H9 (cell line): Measurements from ENCODE around the gene PDE7B. TPM values are rescaled to one million over a fixed set of nuclear protein-coding genes. Genes with fewer than 3 reads are reported as not detected.

Experiments
- DNase-seq: peaks from one replicate; pipeline ENCODE4 v3.0.0-alpha.2; 2017
- H2AFZ ChIP-seq: one replicate; pipeline ENCODE4 v1.6.1; 2013; ENCODE audit warnings: mild to moderate bottlenecking, low read length, control low read depth, moderate library complexity
- H2AK5ac ChIP-seq: 2 replicates; pipeline ENCODE4 v1.6.1; 2013; ENCODE audit warnings: low read length, control low read depth, mixed read lengths; ENCODE audit not compliant: insufficient read length
- H2BK120ac ChIP-seq: one replicate; pipeline ENCODE4 v1.6.1; 2013; ENCODE audit warnings: low read depth, mild to moderate bottlenecking, low read length, control low read depth, inconsistent platforms; ENCODE audit not compliant: poor library complexity, severe bottlenecking
- H2BK12ac ChIP-seq: 2 replicates; pipeline ENCODE4 v1.6.1; 2013; ENCODE audit warnings: low read length, control low read depth, mixed read lengths, low read depth; ENCODE audit not compliant: insufficient read length
- H2BK15ac ChIP-seq: 2 replicates; pipeline ENCODE4 v1.6.1; 2013; ENCODE audit warnings: low read depth, low read length, control low read depth
- H2BK20ac ChIP-seq: one replicate; pipeline ENCODE4 v1.6.1; 2013; ENCODE audit warnings: low read depth, mild to moderate bottlenecking, low read length, control low read depth, inconsistent platforms; ENCODE audit not compliant: poor library complexity, severe bottlenecking
- H2BK5ac ChIP-seq: 2 replicates; pipeline ENCODE4 v1.6.1; 2013; ENCODE audit warnings: low read length, control low read depth, mixed read lengths; ENCODE audit not compliant: insufficient read length
- H3K14ac ChIP-seq: 2 replicates; pipeline ENCODE4 v1.6.1; 2013; ENCODE audit warnings: low read length, control low read depth; ENCODE audit not compliant: insufficient read depth
- H3K18ac ChIP-seq: 2 replicates; pipeline ENCODE4 v1.6.1; 2013; ENCODE audit warnings: low read depth, mild to moderate bottlenecking, mixed read lengths, low read length, control low read depth; ENCODE audit not compliant: insufficient read length
- H3K23ac ChIP-seq: 2 replicates; pipeline ENCODE4 v1.6.1; 2013; ENCODE audit warnings: low read length, control low read depth, mixed read lengths, low read depth; ENCODE audit not compliant: insufficient read length
- H3K23me2 ChIP-seq: 2 replicates; pipeline ENCODE4 v1.6.1; 2013; ENCODE audit warnings: low read depth, mild to moderate bottlenecking, mixed read lengths, low read length, control low read depth; ENCODE audit not compliant: insufficient read length, poor library complexity, severe bottlenecking
- H3K27ac ChIP-seq: 2 replicates; pipeline ENCODE4 v1.5.1; 2013; ENCODE audit warnings: low read length, control low read depth, mixed read lengths, low read depth; ENCODE audit not compliant: insufficient read length
- H3K27me3 ChIP-seq: 2 replicates; pipeline ENCODE4 v1.6.1; 2013; ENCODE audit warnings: low read length, control low read depth, inconsistent platforms; ENCODE audit not compliant: insufficient read depth
- H3K4ac ChIP-seq: 2 replicates; pipeline ENCODE4 v1.6.1; 2013; ENCODE audit warnings: low read depth, mild to moderate bottlenecking, control low read depth, inconsistent platforms, low read length, moderate library complexity
- H3K4me1 ChIP-seq: 2 replicates; pipeline ENCODE4 v1.6.1; 2013; ENCODE audit warnings: low read length, control low read depth, inconsistent platforms; ENCODE audit not compliant: insufficient read depth
- H3K4me2 ChIP-seq: 2 replicates; pipeline ENCODE4 v1.6.1; 2013; ENCODE audit warnings: low read length, control low read depth, mixed read lengths; ENCODE audit not compliant: insufficient read length, insufficient read depth
- H3K56ac ChIP-seq: 2 replicates; pipeline ENCODE4 v1.6.1; 2013; ENCODE audit warnings: low read depth, mild to moderate bottlenecking, mixed read lengths, low read length, control low read depth; ENCODE audit not compliant: insufficient read length
- H3K79me1 ChIP-seq: 2 replicates; pipeline ENCODE4 v1.6.1; 2013; ENCODE audit warnings: low read depth, mild to moderate bottlenecking, moderate library complexity, low read length, control low read depth, inconsistent platforms; ENCODE audit not compliant: insufficient read depth, poor library complexity, severe bottlenecking
- H3K79me2 ChIP-seq: 2 replicates; pipeline ENCODE4 v1.6.1; 2013; ENCODE audit warnings: low read length, control low read depth, inconsistent platforms; ENCODE audit not compliant: insufficient read depth
- H3K9ac ChIP-seq: 2 replicates; pipeline ENCODE4 v1.6.1; 2013; ENCODE audit warnings: low read length, control low read depth, mixed read lengths; ENCODE audit not compliant: insufficient read length; ENCODE audit errors: extremely low read depth
- H3K9me3 ChIP-seq: one replicate; pipeline ENCODE4 v1.6.1; 2013; ENCODE audit warnings: low read depth, low read length, inconsistent platforms; ENCODE audit not compliant: control insufficient read depth
- H3T11ph ChIP-seq: one replicate; pipeline ENCODE4 v1.6.1; 2013; ENCODE audit warnings: mild to moderate bottlenecking, low read length, control low read depth, inconsistent platforms
- H4K20me1 ChIP-seq: one replicate; pipeline ENCODE4 v1.6.1; 2013; ENCODE audit not compliant: control insufficient read depth, insufficient read length, insufficient read depth
- H4K5ac ChIP-seq: 2 replicates; pipeline ENCODE4 v1.6.1; 2013; ENCODE audit warnings: low read depth, mild to moderate bottlenecking, mixed read lengths, low read length, control low read depth; ENCODE audit not compliant: insufficient read length
- H4K8ac ChIP-seq: replicated peaks from 2 replicates; pipeline ENCODE4 v1.6.1; 2013; ENCODE audit warnings: low read length, control low read depth, mixed read lengths, low read depth; ENCODE audit not compliant: insufficient read length
- H4K91ac ChIP-seq: 2 replicates; pipeline ENCODE4 v1.6.1; 2013; ENCODE audit warnings: low read depth, mild to moderate bottlenecking, moderate library complexity, mixed read lengths, low read length, control low read depth; ENCODE audit not compliant: insufficient read length
- H3K27ac Mint-ChIP-seq, 3 experiments: 2 replicates in 2 of 3; 3 replicates in 1 of 3; pipeline ENCODE4 v1.8.0; 2020 to 2021; ENCODE audit warnings: mixed read lengths in 3 of 3, mild to moderate bottlenecking in 1 of 3, moderate library complexity in 1 of 3
- H3K27me3 Mint-ChIP-seq: 2 replicates; pipeline ENCODE4 v1.8.0; 2021; ENCODE audit warnings: low read depth, mild to moderate bottlenecking, moderate library complexity, mixed read lengths
- H3K36me3 Mint-ChIP-seq, 3 experiments: 2 replicates in 2 of 3; 3 replicates in 1 of 3; pipeline ENCODE4 v1.8.0; 2020 to 2021; ENCODE audit warnings: low read depth in 3 of 3, mixed read lengths in 3 of 3; ENCODE audit not compliant: insufficient read depth in 1 of 3
- H3K4me1 Mint-ChIP-seq, 2 experiments: 2 replicates each; pipeline ENCODE4 v1.8.0; 2020; ENCODE audit warnings: mixed read lengths in 2 of 2
- H3K4me3 Mint-ChIP-seq, 2 experiments: 2 replicates in 1 of 2; 3 replicates in 1 of 2; pipeline ENCODE4 v1.8.0; 2020 to 2021; ENCODE audit warnings: mild to moderate bottlenecking in 2 of 2, mixed read lengths in 2 of 2, moderate library complexity in 1 of 2
- H3K9me3 Mint-ChIP-seq, 2 experiments: 2 replicates in 1 of 2; 3 replicates in 1 of 2; pipeline ENCODE4 v1.8.0; 2020; ENCODE audit warnings: mild to moderate bottlenecking in 2 of 2, mixed read lengths in 2 of 2, moderate library complexity in 1 of 2
- WGBS: extraction: QIAGEN DNeasy Blood & Tissue Kit; methylation state at CpG from one replicate; pipeline ENCODE4 v1.1.7; 2013; ENCODE audit warnings: missing lambda C conversion rate, low lambda C conversion rate, mixed read lengths; ENCODE audit not compliant: insufficient read length; ENCODE audit errors: extremely low coverage; 5-methylcytosine and 5-hydroxymethylcytosine counted together
- total RNA-seq: library from RNA; stranded (reverse); gene quantifications from 2 replicates; pipeline ENCODE4 v1.2.1, GENCODE V29; 2021
- TF ChIP-seq, protein P1 (sequence below): fragments of 200-600 bp; sonication (generic); conservative IDR thresholded peaks from 3 replicates; pipeline ENCODE4 v1.8.0; 2021; ENCODE audit warnings: antibody characterized with exemption, mild to moderate bottlenecking

Gene PDE7B
- total RNA-seq, 1 experiment from 2014 or later, result not detected

DNA sequence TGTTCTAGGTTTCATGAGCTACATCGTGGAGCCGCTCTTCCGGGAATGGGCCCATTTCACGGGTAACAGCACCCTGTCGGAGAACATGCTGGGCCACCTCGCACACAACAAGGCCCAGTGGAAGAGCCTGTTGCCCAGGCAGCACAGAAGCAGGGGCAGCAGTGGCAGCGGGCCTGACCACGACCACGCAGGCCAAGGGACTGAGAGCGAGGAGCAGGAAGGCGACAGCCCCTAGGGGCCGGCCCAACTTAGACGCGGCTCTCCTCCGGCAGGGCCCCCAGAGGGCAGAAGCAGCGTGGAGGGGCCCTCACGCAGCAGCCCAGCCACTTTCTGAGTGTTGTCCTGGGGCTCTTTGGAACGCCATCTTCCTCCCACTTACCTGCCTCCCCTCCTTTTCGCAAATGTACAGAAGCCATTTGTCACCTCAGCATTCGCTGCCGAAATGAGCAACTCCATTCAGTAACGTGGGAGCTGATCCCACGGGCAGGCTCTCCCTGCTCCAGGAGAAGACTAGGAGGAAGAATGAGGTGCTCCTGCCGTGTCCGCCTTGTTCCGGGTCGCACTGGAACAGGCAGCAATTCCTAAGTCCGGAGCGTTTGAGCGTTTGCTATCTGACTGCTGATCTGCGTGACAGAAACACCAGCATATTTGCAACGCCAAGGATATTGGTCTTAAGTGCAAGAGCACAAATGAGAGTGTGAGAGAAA is 340.3 kb downstream of the PDE7B start:
- H3K9ac ChIP-seq, result no peak overlapping the region
- no peak overlapping the region for H3K23ac ChIP-seq
- no peak overlapping the region for H2BK5ac ChIP-seq
- no peaks in the 10 kb centered on the region for H3K4me1 ChIP-seq
- DNase-seq, result peak; percentile 38
- no peak overlapping the region for H2BK12ac ChIP-seq
- H2BK20ac ChIP-seq, result no peak overlapping the region
- no peaks in the 10 kb centered on the region for H3K9me3 ChIP-seq
- Mint-ChIP-seq H3K4me3 (no peak overlapping the region), H3K36me3 (no peaks in the 10 kb centered on the region), H3K27me3 (no peaks in the 10 kb centered on the region), H3K27ac (no peak overlapping the region), H3K9me3 (no peaks in the 10 kb centered on the region), H3K4me1 (peaks cover 0 to 5% of the 10 kb centered on the region in 2 experiments; a peak in 2 of 4 replicates)
- H3K79me1 ChIP-seq, result no peaks in the 10 kb centered on the region
- no peak overlapping the region for H3K4me2 ChIP-seq
- no peak overlapping the region for H3K27ac ChIP-seq
- H3K18ac ChIP-seq, result peak overlapping the region; percentile 62
- no peak overlapping the region for H2BK15ac ChIP-seq
- H4K20me1 ChIP-seq, result no peaks in the 10 kb centered on the region
- H4K5ac ChIP-seq, result no peak overlapping the region
- no peak overlapping the region for H2BK120ac ChIP-seq
- H3K27me3 ChIP-seq, result no peaks in the 10 kb centered on the region
- no peak overlapping the region for H2AFZ ChIP-seq
- H3K4ac ChIP-seq, result no peak overlapping the region
- no CpG with 5 or more reads among the region's 32 CpGs for WGBS
- H3T11ph ChIP-seq, result no peak overlapping the region
- H3K79me2 ChIP-seq, result no peaks in the 10 kb centered on the region
- H4K91ac ChIP-seq, result no peak overlapping the region
- no peak overlapping the region for H3K56ac ChIP-seq
- no peak overlapping the region for H4K8ac ChIP-seq
- TF ChIP-seq, protein P1, sequence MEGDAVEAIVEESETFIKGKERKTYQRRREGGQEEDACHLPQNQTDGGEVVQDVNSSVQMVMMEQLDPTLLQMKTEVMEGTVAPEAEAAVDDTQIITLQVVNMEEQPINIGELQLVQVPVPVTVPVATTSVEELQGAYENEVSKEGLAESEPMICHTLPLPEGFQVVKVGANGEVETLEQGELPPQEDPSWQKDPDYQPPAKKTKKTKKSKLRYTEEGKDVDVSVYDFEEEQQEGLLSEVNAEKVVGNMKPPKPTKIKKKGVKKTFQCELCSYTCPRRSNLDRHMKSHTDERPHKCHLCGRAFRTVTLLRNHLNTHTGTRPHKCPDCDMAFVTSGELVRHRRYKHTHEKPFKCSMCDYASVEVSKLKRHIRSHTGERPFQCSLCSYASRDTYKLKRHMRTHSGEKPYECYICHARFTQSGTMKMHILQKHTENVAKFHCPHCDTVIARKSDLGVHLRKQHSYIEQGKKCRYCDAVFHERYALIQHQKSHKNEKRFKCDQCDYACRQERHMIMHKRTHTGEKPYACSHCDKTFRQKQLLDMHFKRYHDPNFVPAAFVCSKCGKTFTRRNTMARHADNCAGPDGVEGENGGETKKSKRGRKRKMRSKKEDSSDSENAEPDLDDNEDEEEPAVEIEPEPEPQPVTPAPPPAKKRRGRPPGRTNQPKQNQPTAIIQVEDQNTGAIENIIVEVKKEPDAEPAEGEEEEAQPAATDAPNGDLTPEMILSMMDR, result no peak
- H2AK5ac ChIP-seq, result no peak overlapping the region
- H3K14ac ChIP-seq, result no peak overlapping the region
- no peaks in the 10 kb centered on the region for H3K23me2 ChIP-seq
